EH (cell line): ENCODE results near the gene CDH2.

Experiments used
- DNase-seq: peaks from one replicate; pipeline ENCODE4 v3.0.0-alpha.2; 2015; ENCODE audit warnings: low read depth

Gene CDH2

DNA sequence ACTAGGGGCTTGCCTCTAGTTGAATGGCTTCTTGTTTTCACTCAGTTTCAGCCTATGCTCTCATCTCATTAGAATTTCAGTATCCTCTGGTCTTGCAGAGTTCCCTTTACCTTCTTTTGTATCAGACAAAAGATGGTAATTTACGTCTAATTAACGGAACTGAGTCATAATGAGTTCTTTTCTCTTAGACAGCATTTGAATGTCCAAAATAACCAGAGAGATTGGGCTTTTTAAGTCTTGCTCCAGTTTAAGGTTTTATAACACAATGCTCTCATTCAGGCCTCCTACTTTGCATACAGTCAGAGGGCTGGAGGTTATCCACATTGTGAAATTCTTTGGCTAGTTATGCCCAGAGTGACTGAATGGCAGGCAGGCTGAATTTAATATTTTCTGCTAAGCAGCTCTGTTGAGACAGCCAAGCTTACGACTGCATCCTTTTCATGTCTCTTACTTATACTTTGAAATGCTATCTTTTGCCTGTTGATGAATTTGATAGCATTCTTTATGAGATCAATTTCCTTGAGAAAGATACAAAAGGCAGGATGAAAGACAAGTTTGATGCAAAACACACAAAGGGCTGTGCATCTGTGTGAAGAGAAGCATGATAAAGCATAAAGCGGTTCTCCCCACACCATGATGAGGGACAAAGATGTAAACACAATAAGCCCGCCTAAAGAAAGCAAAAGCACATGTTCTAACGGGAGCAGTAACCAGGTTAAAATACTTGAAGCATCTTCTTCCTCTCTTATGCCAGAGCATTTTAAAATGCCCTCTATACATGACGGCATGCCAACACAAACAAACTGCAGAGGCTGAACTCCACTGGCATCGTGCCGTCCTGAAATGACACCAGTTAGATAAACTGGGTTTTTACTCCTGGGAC, 90.0 kb downstream of the CDH2 start:
- DNase-seq, result peak; percentile 63

DNA sequence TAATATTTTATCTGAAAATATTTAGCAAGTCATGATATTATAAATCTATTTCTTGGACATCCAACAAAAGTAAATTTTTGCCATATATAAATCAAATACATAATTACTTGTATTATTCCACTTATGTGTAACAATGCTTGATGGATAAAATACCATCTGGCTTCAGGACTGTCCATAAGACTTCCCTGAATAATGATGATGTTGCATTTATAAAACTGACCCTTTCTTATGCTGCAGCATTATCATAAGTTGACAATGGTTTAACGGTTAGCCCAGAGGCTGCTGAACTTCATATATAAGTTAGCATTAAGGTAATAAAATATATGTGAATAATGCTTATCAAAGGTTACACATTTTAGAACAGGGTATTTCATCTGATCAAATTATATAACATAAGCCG, 95.4 kb downstream of the CDH2 start:
- DNase-seq, result no peak

- peak; percentile 39 for DNase-seq
Measured at GRCh38 chr18:28080876-28081300, 96.0 kb downstream of the CDH2 start.

DNA sequence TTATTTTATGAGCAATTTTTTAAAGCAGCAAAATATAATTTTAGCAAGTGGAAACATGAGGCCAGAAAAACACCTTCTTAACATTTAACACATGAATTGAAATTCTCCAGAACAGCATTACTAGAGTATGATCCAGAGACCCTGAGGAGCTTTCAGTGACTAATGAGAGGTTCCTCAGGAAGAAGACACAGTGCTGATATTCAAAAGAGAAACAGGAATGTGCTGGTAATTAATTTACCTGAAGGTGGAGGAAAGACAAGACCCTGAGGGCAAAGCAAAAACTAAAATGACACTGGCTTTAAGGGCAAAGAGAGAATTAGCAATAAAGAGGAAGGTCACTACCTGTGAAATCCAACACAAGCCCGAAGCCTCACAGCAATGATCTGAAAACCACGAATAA, 97.0 kb downstream of the CDH2 start:
- DNase-seq, result no peak

DNA sequence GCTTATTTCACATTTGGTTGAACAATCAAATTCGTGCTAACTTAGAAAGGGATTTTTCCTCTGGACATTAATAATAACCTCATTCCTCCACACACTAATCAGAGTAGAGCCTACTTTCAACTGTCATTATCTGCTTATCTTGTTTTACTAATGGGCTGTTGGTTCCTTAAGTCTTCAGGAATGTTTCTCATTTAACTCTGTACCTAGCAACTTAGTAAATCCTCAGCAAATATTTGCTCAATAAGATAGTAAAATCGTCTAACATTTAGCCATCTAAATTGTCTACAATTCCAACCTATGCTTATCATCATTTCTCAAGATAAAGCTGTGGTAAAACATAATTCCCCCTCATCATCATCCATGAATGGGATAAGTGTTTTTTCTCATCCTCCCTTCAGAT, 98.1 kb downstream of the CDH2 start:
- peak; percentile 61 for DNase-seq

DNA sequence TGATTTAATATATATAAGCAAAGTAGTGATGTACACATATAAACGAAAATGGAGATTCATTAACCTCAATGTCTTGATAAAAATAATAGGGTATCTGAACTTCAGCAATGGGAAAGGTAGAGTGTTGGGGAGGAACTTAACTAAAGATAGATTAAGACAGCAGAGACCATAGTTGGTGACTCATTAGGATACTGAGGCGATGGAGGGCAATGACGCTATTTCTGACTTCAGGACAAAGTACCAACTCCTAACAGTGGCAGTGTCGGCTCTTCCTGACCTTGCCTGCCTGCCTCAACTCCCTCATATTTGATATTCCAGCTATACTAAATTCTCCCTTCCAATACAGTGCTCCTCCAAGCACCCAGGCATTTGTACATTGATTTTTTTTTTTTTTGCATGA, 98.6 kb downstream of the CDH2 start:
- DNase-seq, result no peak

- DNase-seq, result peak; percentile 70
Measured at GRCh38 chr18:28075501-28075900, 101.4 kb downstream of the CDH2 start.

DNA sequence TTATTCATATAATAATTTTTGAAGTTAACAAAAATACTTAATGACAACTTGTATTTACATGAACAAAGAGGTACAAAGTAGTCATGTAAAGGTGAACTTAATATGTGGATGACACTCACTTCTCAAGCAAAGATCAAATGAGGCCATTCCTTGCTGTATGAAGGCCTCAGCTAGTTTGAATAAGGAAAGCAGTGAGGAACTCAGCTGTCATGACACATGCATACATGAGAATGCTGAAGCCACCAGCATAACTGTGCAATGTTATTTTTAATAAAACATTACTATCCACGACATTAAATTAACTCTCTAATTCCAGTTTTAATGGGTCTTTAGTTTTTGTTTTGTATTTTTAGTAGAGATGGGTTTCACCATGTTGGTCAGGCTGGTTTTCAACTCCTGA, 102.9 kb downstream of the CDH2 start:
- DNase-seq, result peak; percentile 24

- no peak for DNase-seq
Measured at GRCh38 chr18:28073658-28074057, 103.3 kb downstream of the CDH2 start.

- no peak for DNase-seq
Measured at GRCh38 chr18:28071199-28071598, 105.7 kb downstream of the CDH2 start.

DNA sequence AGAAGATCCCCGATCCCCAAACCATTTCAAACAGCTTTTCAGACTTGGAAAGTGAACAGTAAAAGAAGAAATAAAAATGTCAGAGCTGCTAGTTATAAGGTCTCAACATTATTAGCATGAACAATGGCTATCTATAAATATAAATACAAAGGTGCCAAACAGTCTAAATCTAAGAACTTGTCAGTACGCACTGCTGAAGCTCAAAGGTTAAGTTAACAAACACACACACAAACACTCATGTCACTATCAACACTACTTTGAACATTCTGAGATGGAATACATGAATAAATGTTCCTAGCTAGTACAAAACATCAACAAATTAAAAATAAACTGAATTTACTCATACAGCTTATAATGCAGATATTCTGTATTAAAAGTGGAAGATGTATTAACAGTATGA, 108.7 kb downstream of the CDH2 start:
- DNase-seq, result no peak

GRCh38 chr18:28067346-28067745, 109.6 kb downstream of the CDH2 start:
- DNase-seq, result no peak

GRCh38 chr18:28065793-28066186, 111.1 kb downstream of the CDH2 start:
- no peak for DNase-seq

- peak; percentile 97 for DNase-seq
Measured at GRCh38 chr18:28065031-28065792, 111.7 kb downstream of the CDH2 start.

DNA sequence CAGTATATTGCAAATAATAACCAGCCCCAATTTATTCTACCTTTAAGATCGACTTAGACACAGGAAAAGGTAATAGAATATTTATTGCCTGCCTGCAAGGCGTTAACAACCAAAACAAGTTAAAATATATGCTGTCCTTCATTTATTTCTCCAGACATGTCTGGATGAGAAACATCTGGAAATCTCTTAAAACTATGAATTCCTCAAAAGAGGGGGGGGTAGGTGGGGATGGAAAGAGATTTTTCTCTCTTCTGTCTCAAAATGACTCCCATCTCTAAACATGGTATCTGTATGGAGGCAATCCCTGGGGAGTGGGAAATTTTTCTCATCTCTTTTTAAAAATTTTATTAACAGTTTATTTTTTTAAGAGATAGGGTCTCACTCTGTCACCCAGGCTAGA, 113.0 kb downstream of the CDH2 start:
- DNase-seq, result no peak

GRCh38 chr18:28063271-28063761, 113.6 kb downstream of the CDH2 start:
- DNase-seq, result peak; percentile 80

DNA sequence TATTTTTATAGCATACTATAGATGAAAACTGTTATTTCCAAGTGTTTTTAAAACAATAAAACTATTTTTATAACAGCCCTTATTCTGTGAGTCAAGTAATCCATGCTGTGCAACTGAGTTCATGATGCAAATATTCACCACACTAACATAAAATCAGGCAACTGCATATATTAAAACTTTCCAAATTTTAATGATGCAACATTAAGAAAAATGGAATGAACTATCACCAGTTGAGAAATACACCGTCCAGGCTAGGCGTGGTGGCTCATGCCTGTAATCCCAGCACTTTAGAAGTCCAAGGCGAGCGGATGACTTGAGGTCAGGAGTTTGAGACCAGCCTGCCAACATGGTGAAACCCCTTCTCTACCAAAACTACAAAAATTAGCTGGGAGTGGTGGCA, 114.5 kb downstream of the CDH2 start:
- peak; percentile 67 for DNase-seq

DNA sequence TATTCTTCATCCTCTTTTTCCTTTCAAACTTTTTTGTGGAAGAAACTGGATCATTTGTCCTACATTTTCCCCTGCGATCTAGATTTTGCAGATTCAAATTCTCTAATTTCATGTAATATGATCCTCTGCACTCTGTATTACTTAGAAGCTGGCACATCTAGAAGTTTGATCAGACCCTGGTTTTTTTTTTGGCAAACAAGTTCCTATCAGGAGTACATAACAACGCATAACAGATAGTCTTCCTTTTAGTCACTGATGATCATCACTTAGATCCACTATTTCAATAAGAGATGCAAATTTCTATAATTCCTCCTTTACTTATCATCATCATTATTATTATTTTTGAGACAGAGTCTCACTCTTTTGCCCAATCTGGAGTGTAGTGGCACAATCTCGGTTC, 117.1 kb downstream of the CDH2 start:
- no peak for DNase-seq

GRCh38 chr18:28050545-28050944, 126.4 kb downstream of the CDH2 start:
- peak; percentile 12 for DNase-seq

DNA sequence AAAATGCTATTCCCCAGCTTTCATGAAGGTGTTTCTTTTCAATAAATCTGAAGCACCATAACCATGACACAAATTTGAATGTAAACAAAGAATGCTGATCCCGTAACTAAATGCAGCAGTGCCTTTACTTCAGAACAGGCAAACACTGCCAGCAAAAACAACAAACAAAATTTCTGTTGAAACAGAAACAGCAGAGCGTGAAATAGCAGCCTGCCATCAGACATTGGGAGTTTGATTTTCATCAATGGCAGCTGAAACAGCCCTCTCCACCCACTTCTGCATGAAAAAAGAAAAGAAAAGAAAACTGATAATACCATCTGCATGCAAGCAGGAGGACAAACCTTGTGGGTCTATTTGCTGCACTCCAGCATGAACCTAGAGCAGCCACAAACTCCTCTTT, 128.3 kb downstream of the CDH2 start:
- no peak for DNase-seq

GRCh38 chr18:28045880-28046279, 131.1 kb downstream of the CDH2 start:
- DNase-seq, result peak; percentile 68

GRCh38 chr18:28045176-28045810, 131.6 kb downstream of the CDH2 start:
- peak; percentile 70 for DNase-seq

GRCh38 chr18:28044036-28044435, 132.9 kb downstream of the CDH2 start:
- no peak for DNase-seq
